Measurements from ENCODE around the gene TRAF4.
A peak's percentile ranks its signal among the peaks of the same experiment; 100 is the strongest.
"Not testable (repeated sequence)": the region's sequence is repeated elsewhere in the genome, so short reads cannot be mapped to it uniquely, and the experiment has no call there.

Gene TRAF4

GRCh38 chr17:28748852-28749515, 5.2 kb downstream of the TRAF4 start:
- DNase-seq (ENCODE audit: low spot score) = no peak

- no peak for DNase-seq (ENCODE audit: low spot score)
These were observed 5.8 kb downstream of the TRAF4 start for GRCh38 chr17:28749516-28750177.

DNA sequence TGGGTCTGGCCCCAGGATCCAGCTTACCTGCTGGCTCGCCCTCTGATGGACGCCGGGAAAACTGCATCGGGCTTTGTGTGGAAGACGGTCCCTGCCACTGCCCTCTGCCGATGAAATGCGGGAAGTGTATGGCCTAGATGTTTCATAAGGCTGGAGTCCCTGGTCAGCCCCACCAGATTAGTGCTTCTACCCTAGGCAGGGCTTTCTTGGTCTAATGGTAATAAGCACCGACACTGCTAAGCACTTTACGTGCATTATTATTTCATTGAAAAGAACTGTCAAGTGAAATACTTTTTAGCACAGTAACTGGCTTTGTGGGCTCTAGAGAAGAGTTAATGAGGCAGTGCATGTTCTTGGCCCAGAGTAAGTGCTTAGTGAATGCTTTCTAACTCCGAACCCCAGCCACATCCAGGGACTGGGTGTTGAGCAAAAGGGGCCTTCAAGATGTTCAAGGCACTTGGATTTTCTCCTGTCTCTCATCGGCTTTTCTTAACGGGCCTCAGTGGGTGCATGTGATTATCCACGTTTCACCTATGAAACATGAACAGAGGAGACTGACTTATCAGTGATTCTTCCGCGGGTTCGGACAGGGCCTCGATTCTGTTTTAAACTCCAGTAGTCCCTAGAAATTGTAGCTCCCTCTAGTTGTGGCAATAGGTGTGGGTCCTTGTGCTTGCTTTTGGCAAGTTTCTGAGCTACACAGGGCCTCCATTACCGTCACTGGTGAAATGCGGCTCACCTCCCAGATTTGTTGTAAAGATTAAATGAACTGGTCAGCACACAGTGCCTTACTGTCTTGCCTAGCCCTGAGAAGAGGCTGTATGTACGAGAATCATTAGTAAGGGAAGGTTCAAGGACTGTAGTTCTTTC, 6.6 kb downstream of the TRAF4 start:
- peak; percentile 91 for DNase-seq (ENCODE audit: low spot score)

GRCh38 chr17:28751600-28752366, 8.0 kb downstream of the TRAF4 start:
- no peak for DNase-seq (ENCODE audit: low spot score)

DNA sequence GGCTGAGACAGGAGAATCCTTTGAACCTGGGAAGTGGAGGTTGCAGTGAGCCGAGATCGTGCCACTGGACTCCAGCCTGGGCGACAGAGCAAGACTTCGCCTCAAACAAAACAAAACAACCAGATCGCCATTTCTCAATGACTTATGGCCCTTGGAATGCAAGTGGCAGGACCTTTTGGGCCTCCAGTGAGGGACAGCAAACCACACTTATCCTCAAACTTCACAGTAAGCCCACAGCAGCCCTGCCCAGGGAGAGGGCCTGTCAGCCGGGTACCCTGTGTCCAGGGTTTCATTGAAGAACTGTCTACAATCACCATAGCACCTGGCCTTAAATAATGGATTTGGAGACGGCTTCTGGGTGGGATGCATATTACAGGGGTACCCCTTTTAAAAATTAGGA, 11.7 kb downstream of the TRAF4 start:
- no peak for DNase-seq (ENCODE audit: low spot score)

- DNase-seq (ENCODE audit: low spot score) = no peak
These were observed 12.4 kb downstream of the TRAF4 start for GRCh38 chr17:28756049-28756804.

- no peak for DNase-seq (ENCODE audit: low spot score)
These were observed 14.8 kb downstream of the TRAF4 start for GRCh38 chr17:28758411-28759121.

DNA sequence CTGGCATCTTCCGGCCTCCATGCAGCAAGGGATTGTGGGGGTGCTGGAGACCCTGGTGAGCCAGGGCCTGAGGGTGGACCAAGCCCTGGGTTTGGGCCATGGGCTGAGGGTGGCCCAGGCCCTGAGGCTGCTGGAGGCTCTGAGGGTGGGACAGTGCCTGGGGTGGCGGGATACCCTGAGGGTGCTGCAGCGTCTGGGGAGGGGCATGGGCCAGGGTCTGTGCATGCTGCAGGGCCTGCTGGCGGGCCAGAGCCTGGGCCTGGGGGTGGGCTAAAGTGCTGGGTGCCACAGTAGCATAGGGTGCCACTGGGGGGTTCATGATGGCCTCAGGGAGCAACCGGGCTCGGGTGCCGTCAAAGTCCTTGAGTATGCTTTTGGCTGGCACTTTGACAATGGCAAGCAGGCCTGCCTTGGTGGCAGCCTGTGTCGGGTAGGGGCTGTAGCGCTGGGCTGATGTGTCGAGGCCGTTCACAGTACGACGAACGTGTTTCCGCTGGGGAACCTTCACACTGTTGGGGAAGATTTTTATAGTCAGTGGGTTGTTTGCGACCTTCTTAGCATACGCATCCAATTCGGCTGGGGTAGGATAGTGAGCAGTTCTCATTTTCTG, 15.6 kb downstream of the TRAF4 start:
- no peak for DNase-seq (ENCODE audit: low spot score)

DNA sequence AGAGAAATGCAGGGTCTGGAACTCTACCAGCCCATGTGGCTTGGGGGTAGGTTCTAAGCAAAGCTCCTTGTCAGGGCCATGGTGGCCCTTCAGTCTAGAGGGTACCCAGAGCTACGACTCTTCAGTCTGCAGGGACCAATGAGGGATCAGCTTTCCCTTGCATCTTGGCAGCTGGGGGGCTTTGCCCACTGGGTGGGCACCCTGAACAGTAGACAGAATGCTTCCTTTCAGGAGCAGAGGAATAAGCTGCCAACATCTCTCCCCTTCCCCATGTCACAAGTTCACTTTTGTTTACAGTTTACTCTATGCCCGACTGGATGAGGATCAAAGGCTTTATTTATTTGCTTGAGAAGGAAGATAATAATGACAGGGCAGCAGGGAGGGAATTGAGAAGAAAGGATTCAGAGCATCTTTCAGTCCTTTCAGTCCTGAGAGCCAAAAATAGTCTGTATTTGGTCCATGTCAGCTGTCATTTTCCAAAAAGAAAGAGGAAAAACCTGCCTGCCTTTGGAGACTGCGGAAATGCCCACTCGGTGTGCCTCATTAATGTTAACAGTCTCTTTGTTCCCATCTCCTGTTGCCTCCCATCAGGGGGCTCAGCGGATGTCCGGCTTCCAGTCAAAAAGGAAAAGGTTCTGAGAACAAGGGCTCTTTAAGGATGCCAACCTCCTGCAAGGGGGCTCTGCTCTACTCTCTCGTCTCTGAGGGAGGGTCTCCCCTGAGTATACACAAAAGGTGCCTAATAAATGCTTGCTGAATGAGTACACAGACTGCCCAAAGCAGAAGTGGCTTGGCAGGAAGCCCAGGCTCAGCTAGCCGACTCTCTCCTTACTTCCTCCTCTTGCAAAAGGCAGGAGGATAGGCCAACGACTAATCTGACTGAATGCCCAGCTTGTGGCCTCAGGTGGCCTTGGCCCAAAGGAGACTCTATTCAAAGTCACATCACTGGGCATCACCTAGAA, 17.1 kb downstream of the TRAF4 start:
- DNase-seq (ENCODE audit: low spot score) = no peak

DNA sequence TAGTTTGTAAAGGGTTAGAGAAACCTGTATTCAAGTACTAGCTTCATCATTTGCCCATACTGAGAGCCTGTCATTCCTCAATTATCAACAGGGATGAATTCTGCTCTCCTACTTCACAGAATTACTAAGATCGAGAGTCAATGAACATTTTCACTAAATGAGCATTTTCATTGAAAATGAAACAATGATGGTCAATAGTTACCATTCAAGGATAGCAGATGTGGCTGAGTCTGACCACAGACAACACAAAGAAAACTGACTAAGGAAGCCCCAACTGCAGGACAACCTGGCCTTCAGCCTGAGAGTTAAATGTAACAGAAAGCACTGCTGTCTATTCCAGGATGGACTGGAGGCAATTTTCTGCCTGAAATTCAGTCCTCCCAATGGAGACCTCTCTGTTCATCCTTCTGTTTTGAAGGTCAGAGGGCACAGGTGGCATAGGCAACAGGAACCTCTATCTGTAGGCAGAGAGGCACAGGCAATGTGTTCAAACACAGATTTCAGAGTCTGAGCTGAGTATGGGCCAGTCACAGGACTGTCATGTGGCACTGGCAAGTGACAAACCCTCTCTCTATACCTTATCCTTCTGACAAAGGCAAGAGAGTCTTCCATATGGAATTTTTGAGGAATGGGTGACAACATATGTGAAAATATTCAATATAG, 19.5 kb downstream of the TRAF4 start:
- no peak for DNase-seq (ENCODE audit: low spot score)

DNA sequence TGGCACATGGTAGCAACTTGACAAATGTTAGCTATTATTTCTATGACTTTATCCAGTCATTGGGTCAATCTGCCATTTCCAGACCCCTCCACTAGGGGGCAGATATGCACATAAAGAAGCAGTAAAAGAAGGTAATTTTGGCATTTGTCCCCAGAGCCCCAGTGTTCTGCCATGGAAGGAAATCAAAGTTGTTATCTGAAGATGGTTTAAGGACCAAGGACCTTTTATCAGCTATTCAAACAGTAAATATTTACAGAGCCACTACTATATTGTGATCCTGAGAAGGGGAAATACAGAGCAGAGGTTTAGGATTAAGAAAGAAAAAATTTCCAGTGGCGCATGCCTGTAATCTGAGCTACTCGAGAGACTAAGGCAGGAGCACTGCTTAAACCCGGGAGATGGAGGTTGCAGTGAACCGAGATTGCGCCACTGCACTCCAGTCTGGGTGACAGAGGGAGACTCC, 20.0 kb downstream of the TRAF4 start:
- DNase-seq (ENCODE audit: low spot score) = peak; percentile 79

DNA sequence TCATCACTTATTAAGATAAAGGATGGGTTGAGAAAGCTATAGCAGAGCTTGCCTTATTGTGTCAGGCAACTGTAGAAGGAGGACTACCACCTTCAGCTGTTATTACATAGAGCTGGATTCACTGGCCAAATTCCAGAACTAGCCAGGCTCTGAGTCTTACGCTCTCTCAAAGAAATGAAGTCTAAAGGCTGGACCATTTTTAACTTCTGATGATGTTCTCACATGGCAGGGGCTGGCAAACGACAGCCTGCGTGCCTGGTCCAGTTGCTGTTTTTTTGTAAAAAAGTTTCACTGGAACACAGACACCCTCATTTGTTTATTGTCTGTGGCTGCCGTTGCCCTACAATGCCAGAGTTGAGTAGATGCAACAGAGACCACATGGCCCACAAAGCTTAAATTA, 21.2 kb downstream of the TRAF4 start:
- no peak for DNase-seq (ENCODE audit: low spot score)

DNA sequence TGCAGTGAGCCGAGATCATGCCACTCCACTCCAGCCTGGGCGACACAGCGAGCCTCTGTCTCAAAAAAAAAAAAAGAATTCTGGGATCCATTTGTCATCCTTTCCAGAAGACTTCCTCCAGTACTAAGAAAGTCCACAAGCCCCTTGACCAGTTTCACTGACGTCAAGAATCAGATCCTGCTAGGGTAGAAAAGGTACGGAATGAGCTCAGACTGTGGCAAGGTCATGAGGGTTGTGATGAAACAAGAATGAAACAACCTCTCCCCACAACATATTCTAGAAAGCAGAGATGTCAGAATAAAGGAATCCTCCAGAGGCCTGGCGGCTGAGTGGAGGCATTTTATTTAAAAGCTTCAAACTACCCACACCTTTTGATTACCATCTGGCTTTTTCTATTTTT, 29.9 kb downstream of the TRAF4 start:
- no peak for DNase-seq (ENCODE audit: low spot score)

DNA sequence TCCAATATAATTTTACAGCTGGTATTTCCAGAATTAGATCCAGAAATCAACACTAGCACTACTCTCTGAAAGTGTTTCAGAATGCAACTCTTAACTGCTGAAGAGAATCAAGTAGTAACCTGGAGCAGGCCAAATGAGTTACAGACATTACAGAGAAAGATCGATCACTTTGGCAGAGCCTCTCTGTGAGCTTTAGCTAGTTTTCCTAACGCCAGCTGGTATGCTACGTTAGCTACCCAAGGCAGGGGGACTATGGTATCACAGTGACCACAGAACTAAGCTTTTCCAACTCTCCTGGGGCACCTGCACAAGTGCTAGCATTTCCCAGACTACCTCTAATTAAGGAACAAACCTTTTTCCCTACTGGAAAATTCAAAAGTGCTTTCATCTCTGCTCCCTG, 30.4 kb downstream of the TRAF4 start:
- no peak for DNase-seq (ENCODE audit: low spot score)

- no peak for DNase-seq (ENCODE audit: low spot score)
These were observed 33.4 kb downstream of the TRAF4 start for GRCh38 chr17:28777178-28777577.

- not testable (repeated sequence) for DNase-seq (ENCODE audit: low spot score)
These were observed 35.8 kb downstream of the TRAF4 start for GRCh38 chr17:28779601-28780000.

DNA sequence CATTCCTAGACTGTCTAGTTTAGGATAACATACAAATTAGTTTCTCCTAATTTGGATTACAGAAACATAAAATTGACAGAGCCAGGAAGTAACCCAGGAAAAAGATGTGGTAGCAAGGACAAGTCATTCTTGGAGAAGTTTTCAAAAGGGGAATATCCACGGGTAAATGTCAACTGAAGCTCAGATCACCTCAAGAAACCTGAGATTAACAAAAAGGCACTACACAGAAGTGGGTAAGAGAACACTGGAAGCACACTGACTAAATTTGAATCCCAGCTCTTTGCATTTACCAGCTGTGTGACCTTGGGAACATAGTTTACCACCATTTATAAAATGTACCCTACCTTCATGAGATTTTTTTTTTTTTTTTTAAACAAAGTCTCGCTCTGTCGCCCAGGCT, 39.4 kb downstream of the TRAF4 start:
- DNase-seq (ENCODE audit: low spot score) = no peak

DNA sequence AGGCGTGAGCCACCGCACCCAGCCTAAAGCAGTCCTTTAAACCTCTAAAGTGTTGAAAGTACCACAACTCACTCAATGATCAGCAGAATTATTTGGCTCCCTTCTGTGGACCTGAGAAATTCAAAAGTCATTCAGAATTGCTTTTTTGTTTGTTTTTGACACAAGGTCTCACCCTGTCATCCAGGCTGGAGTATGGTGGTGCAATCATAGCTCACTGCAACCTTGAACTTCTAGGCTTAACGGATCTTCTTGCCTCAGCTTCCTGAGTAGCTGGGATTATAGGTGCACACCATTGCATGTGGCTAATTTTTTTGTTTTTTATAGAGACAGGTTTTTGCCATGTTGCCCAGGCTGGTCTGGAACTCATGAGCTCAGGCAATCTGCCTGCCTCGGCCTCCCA, 44.3 kb downstream of the TRAF4 start:
- DNase-seq (ENCODE audit: low spot score) = no peak
